Measurements from ENCODE around the gene SNTA1. TPM values are rescaled to one million over a fixed set of nuclear protein-coding genes. Genes with fewer than 3 reads are reported as not detected.

The SNTA1 gene
- total and polyA plus RNA-seq, 2 experiments from 2014 or later, result 24.6 to 28.0 TPM

GRCh38 chr20:33408716-33409654 is 34.6 kb downstream of the SNTA1 start:
- Histone ChIP-seq H3K9me3 (ENCODE audit: low read depth) (no peaks in the 10 kb centered on the region), H3K79me2 (no peaks in the 10 kb centered on the region), H3K27me3 (no peaks in the 10 kb centered on the region), H3K9me2 (replicated peaks; ENCODE audit: insufficient read depth) (no peaks in the 10 kb centered on the region), H3K4me3 (no peak overlapping the region), H2AFZ (no peak overlapping the region), H3K36me3 (replicated peaks; ENCODE audit: insufficient read depth, low read depth) (no peaks in the 10 kb centered on the region), H3K4me1 (ENCODE audit: insufficient read depth) (no peaks in the 10 kb centered on the region), H3K4me2 (no peak overlapping the region), H4K20me1 (ENCODE audit: insufficient read depth, poor library complexity, severe bottlenecking) (no peaks in the 10 kb centered on the region), H3K27ac (no peak overlapping the region)
- TF ChIP-seq EZH2phosphoT487 (IDR thresholded peaks at IDR 0.05; ENCODE audit: low read depth, severe bottlenecking, unreplicated experiment) (no peak), EZH2 (IDR thresholded peaks at IDR 0.05; ENCODE audit: borderline replicate concordance) (no peak)
- TF ChIP-seq, protein P1, sequence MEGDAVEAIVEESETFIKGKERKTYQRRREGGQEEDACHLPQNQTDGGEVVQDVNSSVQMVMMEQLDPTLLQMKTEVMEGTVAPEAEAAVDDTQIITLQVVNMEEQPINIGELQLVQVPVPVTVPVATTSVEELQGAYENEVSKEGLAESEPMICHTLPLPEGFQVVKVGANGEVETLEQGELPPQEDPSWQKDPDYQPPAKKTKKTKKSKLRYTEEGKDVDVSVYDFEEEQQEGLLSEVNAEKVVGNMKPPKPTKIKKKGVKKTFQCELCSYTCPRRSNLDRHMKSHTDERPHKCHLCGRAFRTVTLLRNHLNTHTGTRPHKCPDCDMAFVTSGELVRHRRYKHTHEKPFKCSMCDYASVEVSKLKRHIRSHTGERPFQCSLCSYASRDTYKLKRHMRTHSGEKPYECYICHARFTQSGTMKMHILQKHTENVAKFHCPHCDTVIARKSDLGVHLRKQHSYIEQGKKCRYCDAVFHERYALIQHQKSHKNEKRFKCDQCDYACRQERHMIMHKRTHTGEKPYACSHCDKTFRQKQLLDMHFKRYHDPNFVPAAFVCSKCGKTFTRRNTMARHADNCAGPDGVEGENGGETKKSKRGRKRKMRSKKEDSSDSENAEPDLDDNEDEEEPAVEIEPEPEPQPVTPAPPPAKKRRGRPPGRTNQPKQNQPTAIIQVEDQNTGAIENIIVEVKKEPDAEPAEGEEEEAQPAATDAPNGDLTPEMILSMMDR (IDR thresholded peaks at IDR 0.05; ENCODE audit: poor library complexity), result no peak
- 91% methylated on average over 18 of the region's 18 CpGs for WGBS (ENCODE audit: low lambda C conversion rate, missing lambda C conversion rate)
- no peak for DNase-seq (ENCODE audit: low spot score)

- 92% methylated on average over 12 of the region's 12 CpGs for WGBS (ENCODE audit: low lambda C conversion rate, missing lambda C conversion rate)
- no peaks in the 10 kb centered on the region for H3K9me2 ChIP-seq (replicated peaks; ENCODE audit: insufficient read depth)
- no peak overlapping the region for H3K4me3 ChIP-seq
- H4K20me1 ChIP-seq (ENCODE audit: insufficient read depth, poor library complexity, severe bottlenecking), result no peaks in the 10 kb centered on the region
- H3K79me2 ChIP-seq, result no peaks in the 10 kb centered on the region
- no peak overlapping the region for H3K27ac ChIP-seq
- H3K4me1 ChIP-seq (ENCODE audit: insufficient read depth), result no peaks in the 10 kb centered on the region
- H3K36me3 ChIP-seq (replicated peaks; ENCODE audit: insufficient read depth, low read depth), result no peaks in the 10 kb centered on the region
- no peaks in the 10 kb centered on the region for H3K9me3 ChIP-seq (ENCODE audit: low read depth)
- TF ChIP-seq, protein P1 (IDR thresholded peaks at IDR 0.05; ENCODE audit: poor library complexity), result no peak
- TF ChIP-seq EZH2 (IDR thresholded peaks at IDR 0.05; ENCODE audit: borderline replicate concordance) (no peak), EZH2phosphoT487 (IDR thresholded peaks at IDR 0.05; ENCODE audit: low read depth, severe bottlenecking, unreplicated experiment) (no peak)
- H3K27me3 ChIP-seq, result no peaks in the 10 kb centered on the region
- no peak for DNase-seq (ENCODE audit: low spot score)
- no peak overlapping the region for H2AFZ ChIP-seq
- H3K4me2 ChIP-seq, result no peak overlapping the region
These were observed 35.2 kb downstream of the SNTA1 start for GRCh38 chr20:33408313-33408712.

DNA sequence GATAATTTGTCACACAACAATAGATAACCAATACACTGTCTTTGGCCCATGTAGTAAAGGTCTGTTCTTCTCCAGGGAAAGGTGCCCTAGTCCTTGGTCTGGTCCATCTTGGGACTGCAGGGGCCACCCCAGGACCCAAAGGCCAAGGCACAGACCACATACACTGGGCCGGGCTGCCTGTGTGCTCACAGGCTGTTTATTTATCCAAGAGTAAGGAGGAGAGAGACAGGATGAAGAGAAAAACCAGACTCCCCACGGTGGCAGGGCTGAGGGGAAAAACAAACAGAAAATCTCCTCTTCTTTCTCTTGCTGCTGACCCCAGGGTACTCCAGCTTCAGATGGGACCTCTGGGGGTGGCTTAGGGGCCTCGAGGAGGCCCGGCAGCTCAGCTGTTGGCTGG is 35.8 kb downstream of the SNTA1 start:
- Histone ChIP-seq H3K27ac (no peak overlapping the region), H3K4me3 (no peak overlapping the region), H2AFZ (no peak overlapping the region), H3K9me3 (ENCODE audit: low read depth) (no peaks in the 10 kb centered on the region), H3K4me2 (no peak overlapping the region), H4K20me1 (ENCODE audit: insufficient read depth, poor library complexity, severe bottlenecking) (no peaks in the 10 kb centered on the region), H3K4me1 (ENCODE audit: insufficient read depth) (no peaks in the 10 kb centered on the region), H3K27me3 (no peaks in the 10 kb centered on the region), H3K36me3 (replicated peaks; ENCODE audit: insufficient read depth, low read depth) (no peaks in the 10 kb centered on the region), H3K9me2 (replicated peaks; ENCODE audit: insufficient read depth) (no peaks in the 10 kb centered on the region), H3K79me2 (peaks cover under 1% of the 10 kb centered on the region)
- DNase-seq (ENCODE audit: low spot score), result no peak
- 61% methylated on average over 4 of the region's 4 CpGs for WGBS (ENCODE audit: low lambda C conversion rate, missing lambda C conversion rate)
- TF ChIP-seq, protein P1 (IDR thresholded peaks at IDR 0.05; ENCODE audit: poor library complexity), result no peak
- TF ChIP-seq EZH2 (IDR thresholded peaks at IDR 0.05; ENCODE audit: borderline replicate concordance) (no peak), EZH2phosphoT487 (IDR thresholded peaks at IDR 0.05; ENCODE audit: low read depth, severe bottlenecking, unreplicated experiment) (no peak)
